ENCODE data around the gene FAR2.

DNA sequence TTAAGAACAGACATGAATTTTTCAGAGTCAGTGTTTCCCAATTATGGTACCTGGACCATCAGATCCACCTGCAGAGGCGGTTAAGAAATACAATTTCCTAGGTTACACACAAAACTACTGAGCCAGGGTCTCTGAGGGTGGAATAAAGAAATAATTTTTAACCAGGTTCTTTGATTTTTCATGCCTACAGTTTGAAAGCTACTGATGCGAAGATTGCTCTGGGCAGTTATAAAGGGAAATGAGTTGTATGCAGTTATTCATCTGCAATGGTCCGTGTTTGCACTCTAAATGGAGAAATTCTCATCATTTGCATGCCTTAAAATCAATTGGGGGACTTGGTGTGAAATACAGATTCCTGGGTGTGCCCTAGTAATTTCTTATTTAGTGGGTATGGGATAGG lies 142.1 kb downstream of the FAR2 start:
- TF ChIP-seq CTCF (IDR thresholded peaks at IDR 0.05; ENCODE audit: insufficient read depth, low read length) (no peak), SPI1 (IDR thresholded peaks at IDR 0.05; ENCODE audit: borderline replicate concordance, low read depth) (no peak), POLR2AphosphoS5 (IDR thresholded peaks at IDR 0.05; ENCODE audit: low read depth) (no peak)
- TF ChIP-seq, protein P1, sequence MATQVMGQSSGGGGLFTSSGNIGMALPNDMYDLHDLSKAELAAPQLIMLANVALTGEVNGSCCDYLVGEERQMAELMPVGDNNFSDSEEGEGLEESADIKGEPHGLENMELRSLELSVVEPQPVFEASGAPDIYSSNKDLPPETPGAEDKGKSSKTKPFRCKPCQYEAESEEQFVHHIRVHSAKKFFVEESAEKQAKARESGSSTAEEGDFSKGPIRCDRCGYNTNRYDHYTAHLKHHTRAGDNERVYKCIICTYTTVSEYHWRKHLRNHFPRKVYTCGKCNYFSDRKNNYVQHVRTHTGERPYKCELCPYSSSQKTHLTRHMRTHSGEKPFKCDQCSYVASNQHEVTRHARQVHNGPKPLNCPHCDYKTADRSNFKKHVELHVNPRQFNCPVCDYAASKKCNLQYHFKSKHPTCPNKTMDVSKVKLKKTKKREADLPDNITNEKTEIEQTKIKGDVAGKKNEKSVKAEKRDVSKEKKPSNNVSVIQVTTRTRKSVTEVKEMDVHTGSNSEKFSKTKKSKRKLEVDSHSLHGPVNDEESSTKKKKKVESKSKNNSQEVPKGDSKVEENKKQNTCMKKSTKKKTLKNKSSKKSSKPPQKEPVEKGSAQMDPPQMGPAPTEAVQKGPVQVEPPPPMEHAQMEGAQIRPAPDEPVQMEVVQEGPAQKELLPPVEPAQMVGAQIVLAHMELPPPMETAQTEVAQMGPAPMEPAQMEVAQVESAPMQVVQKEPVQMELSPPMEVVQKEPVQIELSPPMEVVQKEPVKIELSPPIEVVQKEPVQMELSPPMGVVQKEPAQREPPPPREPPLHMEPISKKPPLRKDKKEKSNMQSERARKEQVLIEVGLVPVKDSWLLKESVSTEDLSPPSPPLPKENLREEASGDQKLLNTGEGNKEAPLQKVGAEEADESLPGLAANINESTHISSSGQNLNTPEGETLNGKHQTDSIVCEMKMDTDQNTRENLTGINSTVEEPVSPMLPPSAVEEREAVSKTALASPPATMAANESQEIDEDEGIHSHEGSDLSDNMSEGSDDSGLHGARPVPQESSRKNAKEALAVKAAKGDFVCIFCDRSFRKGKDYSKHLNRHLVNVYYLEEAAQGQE (IDR thresholded peaks at IDR 0.05; ENCODE audit: insufficient replicate concordance, low read depth), result no peak

Measured in HL-60 (cell line).